HepG2 (cell line): ENCODE measurements around the gene LRP1-AS. TPM values are rescaled to one million over a fixed set of nuclear protein-coding genes. Genes with fewer than 3 reads are reported as not detected.

ENCODE experiments used
- HNRNPL ChIP-seq: fragments of 200-400 bp; formaldehyde crosslinking; IDR thresholded peaks from 2 replicates; pipeline ENCODE4 v1.6.1; 2017; ENCODE audit warnings: mild to moderate bottlenecking, low read depth, low read length
- HOXA7 ChIP-seq: sonication (generic); formaldehyde crosslinking; IDR thresholded peaks from 2 replicates; pipeline ENCODE4 v1.8.1; 2022; ENCODE audit warnings: mild to moderate bottlenecking, missing genetic modification reagents, moderate library complexity
- KMT2A ChIP-seq: sonication (generic); formaldehyde crosslinking; IDR thresholded peaks from 2 replicates; pipeline ENCODE4 v1.4.0; 2020; ENCODE audit warnings: missing genetic modification reagents
- NR2F1 ChIP-seq, 2 experiments: fragments of 450-650 bp in 1 of 2; formaldehyde crosslinking in 1 of 2; IDR thresholded peaks; 2 replicates each; pipeline versions ENCODE4 v1.5.0 to v1.6.1; 2016 to 2020; ENCODE audit warnings: mild to moderate bottlenecking in 1 of 2, missing compliant biosample characterization in 1 of 2, missing genetic modification reagents in 1 of 2, moderate library complexity in 1 of 2
- PITX1 ChIP-seq: sonication (generic); formaldehyde crosslinking; IDR thresholded peaks from 2 replicates; pipeline ENCODE4 v1.5.1; 2020; ENCODE audit warnings: mild to moderate bottlenecking, missing genetic modification reagents
- SSRP1 ChIP-seq: IDR thresholded peaks from 2 replicates; pipeline ENCODE4 v1.6.1; 2016; ENCODE audit warnings: control low read depth
- ZBTB1 ChIP-seq: sonication (generic); formaldehyde crosslinking; IDR thresholded peaks from 2 replicates; pipeline ENCODE4 v1.4.0; 2020; ENCODE audit warnings: missing genetic modification reagents, borderline replicate concordance
- ZNF264 ChIP-seq: sonication (generic); formaldehyde crosslinking; IDR thresholded peaks from 2 replicates; pipeline ENCODE4 v1.4.0; 2020; ENCODE audit warnings: missing genetic modification reagents
- polyA plus RNA-seq, 8 experiments: library from polyadenylated mRNA; depleted of rRNA in 3 of 8; stranded (reverse) in 7 of 8; unstranded in 1 of 8; fragments of >200 nt; fragmentation: Illumina TruSeq in 4 of 8; extraction: Trizol in 4 of 8; gene quantifications; 2 replicates each; pipeline versions ENCODE4 v1.2.1 to v1.2.3, GENCODE V29; 2011 to 2016; ENCODE audit warnings: low read depth in 4 of 8, missing spikeins in 1 of 8, mixed read lengths in 1 of 8; ENCODE audit not compliant: insufficient read depth in 1 of 8
- total RNA-seq, 5 experiments: library from RNA; depleted of rRNA; stranded (reverse); fragments of >200 nt; fragmentation: Illumina TruSeq; extraction: Trizol; gene quantifications; 2 replicates each; pipeline ENCODE4 v1.2.3, GENCODE V29; 2016; ENCODE audit warnings: low read depth in 1 of 5
- TF ChIP-seq, protein P1 (sequence below): sonication (generic); formaldehyde crosslinking; IDR thresholded peaks from 2 replicates; pipeline ENCODE4 v1.5.0; 2020; ENCODE audit warnings: mild to moderate bottlenecking, missing genetic modification reagents, borderline replicate concordance
- TF ChIP-seq, protein P2 (sequence below): conservative IDR thresholded peaks from 2 replicates; pipeline ENCODE4 v1.6.1; 2018; ENCODE audit warnings: missing genetic modification reagents
- TF ChIP-seq, protein P3 (sequence below): IDR thresholded peaks from 2 replicates; pipeline ENCODE4 v1.6.1; 2018; ENCODE audit warnings: missing genetic modification reagents, mild to moderate bottlenecking, missing compliant biosample characterization
- TF ChIP-seq, protein P4 (sequence below): IDR thresholded peaks from 2 replicates; pipeline ENCODE4 v1.6.1; 2016; ENCODE audit warnings: missing compliant biosample characterization, missing genetic modification reagents, borderline replicate concordance
- TF ChIP-seq, protein P5 (sequence below): sonication (generic); formaldehyde crosslinking; IDR thresholded peaks from 2 replicates; pipeline ENCODE4 v1.5.0; 2020; ENCODE audit warnings: missing genetic modification reagents, mild to moderate bottlenecking, borderline replicate concordance

Gene LRP1-AS
- total and polyA plus RNA-seq, 2 of the 13 experiments (the other 11 are each of a cell fraction or from before 2014, with no cell fraction given), result 0.20 TPM; not detected in 1

DNA sequence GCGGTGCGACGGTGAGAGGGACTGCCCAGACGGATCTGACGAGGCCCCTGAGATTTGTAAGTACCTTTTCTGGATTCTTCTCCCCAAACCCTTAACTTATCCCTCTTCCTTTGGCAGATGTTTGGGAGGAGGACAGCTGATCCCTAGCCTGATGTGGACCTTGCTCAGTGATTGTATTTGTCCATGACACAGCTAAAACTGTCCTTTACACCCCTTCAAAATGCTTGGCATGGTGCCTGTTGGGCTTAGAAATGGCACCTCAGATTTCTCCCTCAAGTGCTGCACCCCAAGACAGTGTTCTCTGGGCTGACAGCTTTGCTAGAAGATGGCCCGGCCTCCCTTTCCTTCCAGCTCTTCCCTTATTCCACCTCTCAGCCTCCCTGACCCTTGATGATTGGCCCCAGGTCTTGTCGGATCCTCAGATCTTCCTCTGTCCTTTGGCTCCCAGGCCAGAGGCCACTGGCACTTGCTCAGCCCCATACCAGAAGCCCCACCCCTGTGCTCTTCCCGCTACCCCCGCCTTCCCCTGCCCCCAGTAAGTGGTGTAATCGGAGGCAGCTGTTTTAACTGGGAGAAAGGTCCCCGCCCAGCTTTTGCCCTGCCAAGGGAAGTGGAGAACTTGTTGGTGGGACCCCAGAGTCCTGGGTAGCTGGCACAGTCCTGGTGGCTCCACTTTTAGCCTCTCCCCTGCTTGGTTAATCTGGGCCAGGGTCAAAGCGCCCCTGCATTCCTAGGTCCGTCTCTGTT lies 8.7 kb downstream of the LRP1-AS start (continued):
- TF ChIP-seq, protein P1, sequence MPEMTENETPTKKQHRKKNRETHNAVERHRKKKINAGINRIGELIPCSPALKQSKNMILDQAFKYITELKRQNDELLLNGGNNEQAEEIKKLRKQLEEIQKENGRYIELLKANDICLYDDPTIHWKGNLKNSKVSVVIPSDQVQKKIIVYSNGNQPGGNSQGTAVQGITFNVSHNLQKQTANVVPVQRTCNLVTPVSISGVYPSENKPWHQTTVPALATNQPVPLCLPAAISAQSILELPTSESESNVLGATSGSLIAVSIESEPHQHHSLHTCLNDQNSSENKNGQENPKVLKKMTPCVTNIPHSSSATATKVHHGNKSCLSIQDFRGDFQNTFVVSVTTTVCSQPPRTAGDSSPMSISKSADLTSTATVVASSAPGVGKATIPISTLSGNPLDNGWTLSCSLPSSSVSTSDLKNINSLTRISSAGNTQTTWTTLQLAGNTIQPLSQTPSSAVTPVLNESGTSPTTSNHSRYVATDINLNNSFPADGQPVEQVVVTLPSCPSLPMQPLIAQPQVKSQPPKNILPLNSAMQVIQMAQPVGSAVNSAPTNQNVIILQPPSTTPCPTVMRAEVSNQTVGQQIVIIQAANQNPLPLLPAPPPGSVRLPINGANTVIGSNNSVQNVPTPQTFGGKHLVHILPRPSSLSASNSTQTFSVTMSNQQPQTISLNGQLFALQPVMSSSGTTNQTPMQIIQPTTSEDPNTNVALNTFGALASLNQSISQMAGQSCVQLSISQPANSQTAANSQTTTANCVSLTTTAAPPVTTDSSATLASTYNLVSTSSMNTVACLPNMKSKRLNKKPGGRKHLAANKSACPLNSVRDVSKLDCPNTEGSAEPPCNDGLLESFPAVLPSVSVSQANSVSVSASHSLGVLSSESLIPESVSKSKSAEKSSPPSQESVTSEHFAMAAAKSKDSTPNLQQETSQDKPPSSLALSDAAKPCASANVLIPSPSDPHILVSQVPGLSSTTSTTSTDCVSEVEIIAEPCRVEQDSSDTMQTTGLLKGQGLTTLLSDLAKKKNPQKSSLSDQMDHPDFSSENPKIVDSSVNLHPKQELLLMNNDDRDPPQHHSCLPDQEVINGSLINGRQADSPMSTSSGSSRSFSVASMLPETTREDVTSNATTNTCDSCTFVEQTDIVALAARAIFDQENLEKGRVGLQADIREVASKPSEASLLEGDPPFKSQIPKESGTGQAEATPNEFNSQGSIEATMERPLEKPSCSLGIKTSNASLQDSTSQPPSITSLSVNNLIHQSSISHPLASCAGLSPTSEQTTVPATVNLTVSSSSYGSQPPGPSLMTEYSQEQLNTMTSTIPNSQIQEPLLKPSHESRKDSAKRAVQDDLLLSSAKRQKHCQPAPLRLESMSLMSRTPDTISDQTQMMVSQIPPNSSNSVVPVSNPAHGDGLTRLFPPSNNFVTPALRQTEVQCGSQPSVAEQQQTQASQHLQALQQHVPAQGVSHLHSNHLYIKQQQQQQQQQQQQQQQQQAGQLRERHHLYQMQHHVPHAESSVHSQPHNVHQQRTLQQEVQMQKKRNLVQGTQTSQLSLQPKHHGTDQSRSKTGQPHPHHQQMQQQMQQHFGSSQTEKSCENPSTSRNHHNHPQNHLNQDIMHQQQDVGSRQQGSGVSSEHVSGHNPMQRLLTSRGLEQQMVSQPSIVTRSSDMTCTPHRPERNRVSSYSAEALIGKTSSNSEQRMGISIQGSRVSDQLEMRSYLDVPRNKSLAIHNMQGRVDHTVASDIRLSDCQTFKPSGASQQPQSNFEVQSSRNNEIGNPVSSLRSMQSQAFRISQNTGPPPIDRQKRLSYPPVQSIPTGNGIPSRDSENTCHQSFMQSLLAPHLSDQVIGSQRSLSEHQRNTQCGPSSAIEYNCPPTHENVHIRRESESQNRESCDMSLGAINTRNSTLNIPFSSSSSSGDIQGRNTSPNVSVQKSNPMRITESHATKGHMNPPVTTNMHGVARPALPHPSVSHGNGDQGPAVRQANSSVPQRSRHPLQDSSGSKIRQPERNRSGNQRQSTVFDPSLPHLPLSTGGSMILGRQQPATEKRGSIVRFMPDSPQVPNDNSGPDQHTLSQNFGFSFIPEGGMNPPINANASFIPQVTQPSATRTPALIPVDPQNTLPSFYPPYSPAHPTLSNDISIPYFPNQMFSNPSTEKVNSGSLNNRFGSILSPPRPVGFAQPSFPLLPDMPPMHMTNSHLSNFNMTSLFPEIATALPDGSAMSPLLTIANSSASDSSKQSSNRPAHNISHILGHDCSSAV, result no peak
- TF ChIP-seq PITX1 (0 out of 2 replicates have a peak, but pooled peaks have one; percentile 29), HOXA7 (no peak), NR2F1 (CRISPR knock-in tag; IDR thresholded peaks at IDR 0.05) (peak; percentile 85 to 91), SSRP1 (CRISPR knock-in tag) (no peak), ZNF264 (CRISPR knock-in tag) (no peak), ZBTB1 (CRISPR knock-in tag) (no peak), HNRNPL (peak; percentile 72; the same call in 1 of the 2 replicates), KMT2A (CRISPR knock-in tag) (no peak)
- TF ChIP-seq, protein P2, sequence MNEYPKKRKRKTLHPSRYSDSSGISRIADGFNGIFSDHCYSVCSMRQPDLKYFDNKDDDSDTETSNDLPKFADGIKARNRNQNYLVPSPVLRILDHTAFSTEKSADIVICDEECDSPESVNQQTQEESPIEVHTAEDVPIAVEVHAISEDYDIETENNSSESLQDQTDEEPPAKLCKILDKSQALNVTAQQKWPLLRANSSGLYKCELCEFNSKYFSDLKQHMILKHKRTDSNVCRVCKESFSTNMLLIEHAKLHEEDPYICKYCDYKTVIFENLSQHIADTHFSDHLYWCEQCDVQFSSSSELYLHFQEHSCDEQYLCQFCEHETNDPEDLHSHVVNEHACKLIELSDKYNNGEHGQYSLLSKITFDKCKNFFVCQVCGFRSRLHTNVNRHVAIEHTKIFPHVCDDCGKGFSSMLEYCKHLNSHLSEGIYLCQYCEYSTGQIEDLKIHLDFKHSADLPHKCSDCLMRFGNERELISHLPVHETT (CRISPR knock-in tag), result no peak
- TF ChIP-seq, protein P3, sequence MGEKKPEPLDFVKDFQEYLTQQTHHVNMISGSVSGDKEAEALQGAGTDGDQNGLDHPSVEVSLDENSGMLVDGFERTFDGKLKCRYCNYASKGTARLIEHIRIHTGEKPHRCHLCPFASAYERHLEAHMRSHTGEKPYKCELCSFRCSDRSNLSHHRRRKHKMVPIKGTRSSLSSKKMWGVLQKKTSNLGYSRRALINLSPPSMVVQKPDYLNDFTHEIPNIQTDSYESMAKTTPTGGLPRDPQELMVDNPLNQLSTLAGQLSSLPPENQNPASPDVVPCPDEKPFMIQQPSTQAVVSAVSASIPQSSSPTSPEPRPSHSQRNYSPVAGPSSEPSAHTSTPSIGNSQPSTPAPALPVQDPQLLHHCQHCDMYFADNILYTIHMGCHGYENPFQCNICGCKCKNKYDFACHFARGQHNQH, result no peak; the same call in 1 of the 2 replicates
- TF ChIP-seq, protein P4, sequence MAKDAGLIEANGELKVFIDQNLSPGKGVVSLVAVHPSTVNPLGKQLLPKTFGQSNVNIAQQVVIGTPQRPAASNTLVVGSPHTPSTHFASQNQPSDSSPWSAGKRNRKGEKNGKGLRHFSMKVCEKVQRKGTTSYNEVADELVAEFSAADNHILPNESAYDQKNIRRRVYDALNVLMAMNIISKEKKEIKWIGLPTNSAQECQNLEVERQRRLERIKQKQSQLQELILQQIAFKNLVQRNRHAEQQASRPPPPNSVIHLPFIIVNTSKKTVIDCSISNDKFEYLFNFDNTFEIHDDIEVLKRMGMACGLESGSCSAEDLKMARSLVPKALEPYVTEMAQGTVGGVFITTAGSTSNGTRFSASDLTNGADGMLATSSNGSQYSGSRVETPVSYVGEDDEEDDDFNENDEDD (CRISPR knock-in tag), result no peak
- TF ChIP-seq, protein P5, sequence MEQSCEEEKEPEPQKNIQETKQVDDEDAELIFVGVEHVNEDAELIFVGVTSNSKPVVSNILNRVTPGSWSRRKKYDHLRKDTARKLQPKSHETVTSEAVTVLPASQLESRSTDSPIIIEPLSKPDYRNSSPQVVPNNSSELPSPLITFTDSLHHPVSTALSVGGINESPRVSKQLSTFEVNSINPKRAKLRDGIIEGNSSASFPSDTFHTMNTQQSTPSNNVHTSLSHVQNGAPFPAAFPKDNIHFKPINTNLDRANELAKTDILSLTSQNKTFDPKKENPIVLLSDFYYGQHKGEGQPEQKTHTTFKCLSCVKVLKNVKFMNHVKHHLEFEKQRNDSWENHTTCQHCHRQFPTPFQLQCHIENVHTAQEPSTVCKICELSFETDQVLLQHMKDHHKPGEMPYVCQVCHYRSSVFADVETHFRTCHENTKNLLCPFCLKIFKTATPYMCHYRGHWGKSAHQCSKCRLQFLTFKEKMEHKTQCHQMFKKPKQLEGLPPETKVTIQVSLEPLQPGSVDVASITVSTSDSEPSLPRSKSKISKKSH, result no peak
